HS-5 (cell line): ENCODE measurements around the gene NKX1-1.
"Not testable (repeated sequence)": the region's sequence is repeated elsewhere in the genome, so short reads cannot be mapped to it uniquely, and the experiment has no call there.

Source experiments
- DNase-seq: peaks from one replicate; pipeline ENCODE4 v3.0.0-alpha.2; 2012; ENCODE audit warnings: low read depth

The NKX1-1 gene

DNA sequence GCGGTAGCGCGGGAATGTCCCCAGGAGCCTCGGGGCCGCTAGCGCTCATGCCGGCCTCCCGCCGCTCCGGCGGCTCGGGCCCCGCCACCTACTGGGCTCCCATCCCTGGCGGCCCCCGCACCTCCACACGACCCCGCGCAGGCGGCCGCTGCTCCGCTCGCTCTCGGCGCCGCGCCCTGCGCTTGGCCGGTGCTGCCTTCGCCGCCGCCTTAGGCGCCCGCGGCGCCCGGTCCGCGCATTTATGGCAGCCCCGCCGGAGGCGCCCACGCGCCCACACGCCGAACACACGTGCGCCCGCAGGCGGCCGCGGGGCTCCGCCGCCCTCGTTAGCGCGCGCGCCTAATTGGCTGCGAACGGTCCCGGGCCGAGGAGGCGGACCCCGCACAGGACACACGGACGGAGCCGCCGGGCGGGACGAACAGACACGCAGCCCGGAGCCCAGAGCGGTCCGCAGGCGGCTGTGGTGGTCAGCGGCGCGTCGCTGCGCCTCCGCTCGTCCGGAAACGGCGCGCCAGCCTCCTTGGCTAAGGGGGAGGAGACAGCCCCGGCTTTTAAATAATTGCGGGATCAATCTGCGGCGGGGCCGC lies at the start of gene NKX1-1:
Gene NKX1-1 (minus strand): TSS at position 49 of the 587 bp plus-strand sequence. CDS start 0 bp downstream, at position 49.
- DNase-seq, result no peak

DNA sequence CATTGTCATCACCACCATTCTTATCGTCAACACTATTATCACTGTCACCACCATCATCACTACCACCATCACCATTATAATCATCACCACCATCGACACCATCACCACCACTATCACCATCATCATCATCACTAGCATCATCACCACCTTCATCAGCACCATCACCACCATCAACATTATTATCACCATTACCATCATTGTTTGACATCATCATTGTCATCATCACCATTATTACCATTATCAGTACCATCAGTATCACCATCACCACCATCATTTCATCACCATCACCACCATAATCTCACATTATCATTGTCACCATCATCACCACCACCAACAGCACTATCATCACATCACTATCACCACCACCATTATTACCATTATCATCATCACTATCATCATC lies 47.5 kb upstream of the NKX1-1 start:
- no peak for DNase-seq

DNA sequence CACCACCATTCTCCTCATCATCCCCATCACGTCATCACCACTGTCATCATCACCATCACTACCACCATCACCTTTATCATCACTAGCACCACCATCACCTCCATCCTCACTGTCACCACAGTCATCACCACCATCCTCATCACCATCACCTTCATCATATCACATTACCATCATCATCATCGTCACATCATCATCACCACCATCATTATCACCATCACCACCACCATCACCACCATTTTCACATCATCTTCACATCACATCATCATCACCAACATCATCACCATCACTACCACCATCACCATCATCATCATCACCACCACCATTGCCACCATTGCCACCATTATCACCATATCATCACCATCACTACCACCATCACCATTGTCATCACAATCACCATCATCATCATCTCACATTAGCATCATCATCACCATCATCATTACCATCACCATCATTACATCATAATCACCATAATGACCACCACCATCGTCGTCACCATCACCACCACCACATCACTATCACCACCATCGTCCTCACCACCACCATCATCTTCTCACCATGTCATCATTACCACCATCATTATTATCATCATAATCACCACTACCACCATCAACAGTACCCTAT lies 46.3 kb upstream of the NKX1-1 start:
- DNase-seq, result no peak

DNA sequence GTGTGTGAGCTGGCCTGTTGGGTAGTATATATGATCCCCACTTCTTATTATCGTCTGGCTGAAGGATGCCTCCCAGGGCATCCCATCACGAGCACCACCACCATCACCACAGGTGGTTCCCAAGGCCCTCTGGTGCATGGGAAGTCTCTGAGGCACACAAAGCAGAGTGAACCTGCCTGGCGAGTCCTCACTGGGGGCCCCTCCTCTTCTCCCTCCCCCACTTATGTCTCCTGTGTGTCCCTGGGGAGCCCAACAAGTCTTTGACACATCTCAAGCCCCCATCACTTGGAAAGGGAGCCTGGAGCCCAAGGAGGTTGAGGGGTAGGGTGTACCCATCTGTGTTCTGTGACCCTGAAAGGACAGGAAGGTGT lies 45.5 kb upstream of the NKX1-1 start:
- DNase-seq, result no peak

DNA sequence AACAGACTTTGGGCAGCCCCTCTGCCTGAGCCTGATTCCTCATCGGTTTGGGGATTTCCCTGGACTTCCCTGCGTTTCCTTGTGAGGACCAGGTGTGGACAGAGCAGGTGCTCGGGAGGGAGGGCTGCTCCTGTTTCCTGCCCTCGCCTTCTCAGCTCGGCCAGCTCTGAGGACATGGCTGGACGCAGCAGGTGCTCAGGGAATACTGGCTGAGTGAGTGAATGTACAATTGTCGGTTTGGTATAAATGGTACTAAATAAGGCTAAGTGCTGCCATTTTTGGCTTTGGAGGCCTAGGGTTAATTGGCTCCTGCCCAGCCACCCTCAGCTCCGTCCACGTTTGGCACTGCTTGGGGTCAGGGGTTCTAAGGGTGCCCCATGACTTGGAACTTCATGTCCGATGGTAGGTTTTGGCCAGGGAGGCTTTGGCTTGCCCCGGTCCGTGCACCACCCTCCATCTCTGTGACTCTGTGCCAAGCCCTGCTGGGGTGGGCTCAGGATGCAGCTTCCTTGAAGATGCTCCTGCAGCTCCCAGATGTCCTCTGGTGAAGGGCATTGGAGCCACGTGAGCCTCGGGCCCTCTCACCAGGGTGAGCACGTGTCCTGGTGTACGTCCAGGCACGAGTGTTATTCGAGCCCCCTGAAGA lies 45.0 kb upstream of the NKX1-1 start:
- no peak for DNase-seq

DNA sequence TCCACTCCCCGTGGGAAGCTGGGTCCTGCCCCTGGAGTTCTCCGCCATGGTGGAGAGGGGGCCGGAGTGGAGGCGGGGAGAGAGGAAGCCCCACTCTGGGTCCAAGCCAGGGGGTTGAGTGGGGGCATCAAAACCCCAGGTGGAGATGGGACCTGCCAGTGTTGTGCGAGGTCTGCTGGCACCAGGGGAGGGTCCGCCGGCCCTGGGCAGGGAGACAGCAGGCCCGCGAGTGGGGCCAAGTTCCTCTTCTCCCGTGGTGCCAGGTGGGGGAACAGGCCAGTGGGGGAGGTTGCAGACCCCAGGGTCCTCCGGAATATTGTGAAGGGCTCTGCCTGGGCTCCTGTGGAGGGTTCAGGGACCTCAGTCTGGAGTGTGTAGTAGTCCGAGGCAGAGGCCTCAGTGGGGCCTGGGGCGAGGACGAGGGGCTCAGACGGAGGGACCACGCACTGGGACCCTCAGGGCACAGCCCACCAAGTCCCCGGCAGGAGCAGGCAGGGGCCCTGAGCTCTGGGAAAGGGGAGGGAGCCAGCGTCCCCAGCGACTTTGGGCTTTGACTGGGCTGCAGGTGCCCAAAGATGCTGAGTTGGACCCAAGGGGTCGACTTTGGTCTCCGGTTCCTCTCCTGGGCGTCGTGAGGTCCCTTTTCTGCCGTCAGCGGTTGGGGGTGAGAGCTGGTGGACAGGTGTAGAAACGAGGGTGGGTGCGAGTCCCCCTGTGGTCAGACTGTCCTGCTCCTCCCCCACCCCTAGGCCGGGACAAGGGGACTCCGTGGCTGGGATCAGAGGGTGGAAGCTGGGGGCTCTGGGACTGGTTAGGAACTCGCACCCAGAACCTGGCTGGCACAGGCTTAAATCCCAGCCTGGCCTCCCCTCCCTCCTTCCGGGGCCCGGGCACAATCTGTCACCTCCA lies 43.8 kb upstream of the NKX1-1 start:
- DNase-seq, result no peak

DNA sequence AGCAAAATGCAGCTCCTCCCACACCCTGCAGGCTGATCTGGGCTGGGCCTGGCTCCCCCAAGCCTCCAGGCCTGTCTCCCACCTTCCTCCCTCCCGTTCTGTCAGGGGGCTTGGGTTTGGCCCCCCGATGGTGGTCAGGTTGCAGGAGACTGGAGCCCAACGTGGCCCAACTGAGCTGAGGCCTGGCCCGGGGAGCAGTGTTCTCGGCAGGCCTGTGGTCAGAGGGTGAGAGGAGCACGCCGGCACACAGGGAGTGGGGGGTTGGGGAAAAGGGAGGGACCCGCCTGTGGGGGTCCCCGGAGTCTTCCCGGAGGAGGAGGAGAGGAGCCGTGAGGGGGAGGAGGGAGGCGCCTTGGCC lies 43.2 kb upstream of the NKX1-1 start:
- DNase-seq, result no peak

DNA sequence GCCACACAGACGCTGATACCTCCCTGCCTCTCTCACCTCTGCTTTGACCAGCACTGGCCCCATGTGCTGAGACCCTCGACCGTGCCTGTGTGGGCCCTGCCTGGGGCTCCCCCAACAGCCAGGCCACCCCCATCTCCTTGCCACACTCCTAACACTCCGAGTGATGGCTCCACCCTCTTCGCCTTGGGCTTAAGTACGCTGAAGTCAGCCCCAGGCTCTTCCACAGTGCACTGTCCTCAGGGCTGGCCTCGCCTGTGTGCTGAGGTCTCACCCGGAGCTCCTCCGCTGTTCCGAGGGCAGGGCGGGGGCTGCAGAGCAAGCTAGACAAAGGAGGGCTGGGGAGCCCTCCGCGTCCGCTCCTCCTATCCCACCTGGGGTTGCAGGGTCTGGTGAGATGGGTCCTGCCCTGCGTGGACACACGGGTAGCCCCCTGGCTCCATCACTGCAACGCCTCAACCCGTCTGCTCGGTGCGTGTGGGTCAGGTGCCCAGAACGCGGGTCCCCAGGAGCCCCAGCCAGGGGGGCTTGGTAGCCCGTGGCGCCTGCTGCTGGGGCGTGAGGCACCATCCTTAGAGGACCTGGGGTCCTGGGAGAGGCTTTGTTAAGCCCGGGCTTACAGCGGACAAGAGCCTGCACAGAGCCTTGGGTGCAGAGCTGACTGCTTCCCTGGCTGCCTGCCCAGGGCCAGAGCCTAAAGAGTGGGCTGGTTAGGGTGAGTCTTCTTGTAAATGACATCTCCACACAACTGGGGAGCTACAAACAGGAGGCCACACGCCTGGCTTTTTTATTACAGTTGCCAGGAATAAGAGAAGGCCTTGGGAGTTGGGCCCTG lies 42.6 kb upstream of the NKX1-1 start:
- DNase-seq, result no peak

DNA sequence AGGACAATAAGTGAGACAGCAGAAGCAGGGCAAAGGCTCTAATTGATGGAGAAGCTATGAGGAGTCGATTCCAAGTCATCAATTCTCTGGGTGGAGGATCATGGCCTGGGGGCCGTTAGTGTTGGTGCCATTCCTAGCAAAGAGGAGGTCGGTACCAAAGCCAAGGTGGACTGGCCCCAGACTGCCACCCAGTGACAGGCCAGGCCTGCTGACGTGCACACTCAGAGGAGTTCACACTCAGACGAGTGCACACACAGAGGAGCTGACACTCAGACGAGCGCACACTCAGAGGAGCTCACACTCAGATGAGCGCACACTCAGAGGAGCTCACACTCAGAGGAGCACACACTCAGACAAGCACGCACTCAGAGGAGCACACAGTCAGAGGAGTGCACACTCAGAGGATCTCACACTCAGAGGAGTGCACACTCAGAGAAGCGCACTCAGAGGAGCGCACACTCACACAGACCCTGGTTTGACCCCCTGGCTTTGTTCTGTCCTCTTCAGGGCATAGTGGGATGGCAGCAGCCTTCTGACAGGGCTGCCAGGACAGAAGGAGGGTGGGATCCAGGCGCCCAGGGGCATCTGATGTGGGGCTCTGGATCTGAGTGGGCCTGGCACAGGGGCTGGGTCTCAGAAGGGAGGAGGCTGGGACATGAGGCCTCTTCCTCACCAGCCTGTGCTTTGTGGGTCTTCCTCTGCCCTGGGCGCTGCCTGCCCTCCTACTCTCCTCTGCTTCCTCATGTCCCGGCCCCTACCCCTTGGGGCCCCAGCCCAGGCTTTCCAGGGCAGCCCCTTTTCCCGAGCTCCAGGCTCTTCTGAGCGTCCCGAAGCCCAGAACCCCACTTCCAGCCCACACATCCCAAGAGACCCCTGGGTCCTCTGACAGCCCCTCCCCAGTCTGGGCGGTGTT lies 41.7 kb upstream of the NKX1-1 start:
- DNase-seq, result no peak

DNA sequence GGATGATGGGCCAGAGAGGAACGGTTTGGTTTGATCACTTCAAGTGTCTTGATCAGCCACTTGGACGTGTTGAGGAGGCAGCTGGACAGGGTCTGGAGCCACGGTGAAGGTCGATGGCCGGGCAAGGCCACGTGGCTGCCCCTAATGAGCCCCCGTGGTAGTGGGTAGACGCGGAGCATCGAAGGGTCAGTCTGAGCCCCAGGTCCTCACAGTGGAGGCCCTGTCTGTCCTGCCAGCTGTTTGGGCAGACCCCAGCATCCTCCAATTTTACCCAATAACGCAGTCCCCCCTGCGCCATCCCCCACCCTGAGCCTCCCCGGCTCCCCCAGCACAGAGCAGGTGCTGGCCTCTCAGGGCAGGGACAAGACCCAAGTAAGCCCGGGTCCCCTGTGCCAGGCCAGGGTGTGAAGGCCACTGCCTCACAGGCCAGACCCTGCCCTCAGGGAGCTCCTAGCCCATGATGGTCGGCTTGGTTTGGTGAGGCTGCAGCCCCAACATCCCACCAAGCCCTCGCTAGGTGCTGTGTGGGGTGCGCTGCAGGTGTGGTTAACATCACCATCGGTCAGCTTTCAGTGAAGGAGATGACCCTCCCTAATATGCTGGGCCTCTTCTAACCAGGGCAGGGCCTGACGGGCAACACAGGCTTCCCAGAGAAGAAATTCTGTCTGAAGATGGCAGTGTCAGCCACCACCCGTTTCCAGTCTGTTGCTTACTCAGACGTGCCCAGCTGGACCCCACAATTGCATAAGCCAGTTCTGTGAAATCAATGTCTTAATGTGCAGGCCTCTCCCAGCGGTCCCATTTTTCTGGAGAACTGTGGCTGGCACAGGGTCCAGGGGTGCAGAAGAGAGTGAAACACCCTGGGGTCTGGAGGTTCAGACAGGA lies 40.5 kb upstream of the NKX1-1 start:
- no peak for DNase-seq

DNA sequence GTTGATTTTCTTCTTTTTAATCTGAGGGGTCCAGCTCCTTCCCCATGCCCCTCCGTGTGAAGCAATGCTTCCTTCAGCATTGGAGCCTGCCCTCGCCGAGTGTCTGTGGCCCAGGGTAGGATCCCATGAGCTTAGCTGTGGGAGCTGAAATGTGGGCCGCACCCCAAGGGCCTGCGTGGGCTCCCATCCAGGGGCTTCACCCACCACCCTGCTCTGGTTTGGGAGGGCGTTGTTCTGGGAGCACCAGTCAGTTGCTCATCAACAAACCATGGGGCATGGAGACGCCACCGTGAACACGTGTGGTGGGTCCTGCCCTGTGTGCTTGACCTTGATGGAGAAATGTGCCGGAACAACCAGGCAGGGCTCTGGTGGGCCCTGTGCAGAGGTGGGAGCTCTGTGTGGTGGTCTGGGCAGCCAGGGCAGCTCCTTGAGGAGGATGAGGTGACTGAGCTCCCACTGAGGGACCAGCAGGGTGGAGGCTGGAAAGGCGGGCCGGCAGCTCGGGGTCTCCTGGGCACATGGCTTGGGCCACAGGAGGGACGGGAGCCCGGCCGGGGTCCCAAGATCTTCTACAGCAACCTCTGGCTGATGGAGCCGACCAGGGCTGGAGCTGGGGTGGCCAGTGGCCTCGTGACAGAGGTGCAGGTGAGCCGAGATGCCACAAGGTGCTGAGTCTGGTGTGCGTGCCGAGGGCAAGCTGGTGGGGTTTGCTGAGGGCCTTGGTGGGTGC lies 39.6 kb upstream of the NKX1-1 start:
- DNase-seq, result no peak

DNA sequence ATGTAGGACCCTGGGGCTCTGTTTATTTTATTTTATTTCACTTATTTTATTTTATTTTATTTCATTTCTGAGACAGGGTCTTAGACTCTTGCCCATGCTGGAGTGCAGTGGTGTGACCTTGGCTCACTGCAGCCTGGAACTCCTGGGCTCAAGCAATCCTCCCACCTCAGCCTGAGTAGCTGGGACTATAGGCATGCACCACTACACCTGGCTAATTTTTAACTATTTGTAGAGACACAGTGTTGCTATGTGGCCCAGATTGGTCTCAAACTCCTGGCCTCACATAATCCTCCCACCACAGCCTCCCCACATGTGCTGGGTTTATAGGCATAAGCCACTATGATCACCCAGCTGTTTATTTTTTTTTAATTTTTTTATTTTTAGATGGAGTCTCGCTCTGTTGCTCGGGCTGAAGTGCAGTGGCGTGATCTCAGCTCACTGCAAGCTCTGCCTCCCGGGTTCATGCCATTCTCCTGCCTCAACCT lies 37.5 kb upstream of the NKX1-1 start:
- DNase-seq, result not testable (repeated sequence)

DNA sequence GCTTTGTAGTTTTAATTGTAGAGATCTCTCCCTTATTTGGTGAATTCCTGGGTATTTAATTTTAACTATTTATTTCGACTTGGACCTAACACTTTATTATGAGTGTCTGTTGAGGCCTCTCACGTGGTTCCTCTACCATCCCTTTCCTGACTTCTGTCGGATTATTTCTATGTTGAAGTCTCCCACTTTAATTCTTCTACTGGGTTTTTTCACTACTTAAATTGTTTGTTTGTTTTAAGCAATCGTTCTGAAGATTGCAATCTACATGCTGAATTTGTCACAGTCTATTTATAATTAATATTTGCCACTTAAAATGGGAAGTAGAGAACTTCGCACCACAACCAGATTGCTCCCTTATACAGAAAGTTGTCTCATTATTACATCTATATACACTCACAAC lies 20.8 kb upstream of the NKX1-1 start:
- no peak for DNase-seq

DNA sequence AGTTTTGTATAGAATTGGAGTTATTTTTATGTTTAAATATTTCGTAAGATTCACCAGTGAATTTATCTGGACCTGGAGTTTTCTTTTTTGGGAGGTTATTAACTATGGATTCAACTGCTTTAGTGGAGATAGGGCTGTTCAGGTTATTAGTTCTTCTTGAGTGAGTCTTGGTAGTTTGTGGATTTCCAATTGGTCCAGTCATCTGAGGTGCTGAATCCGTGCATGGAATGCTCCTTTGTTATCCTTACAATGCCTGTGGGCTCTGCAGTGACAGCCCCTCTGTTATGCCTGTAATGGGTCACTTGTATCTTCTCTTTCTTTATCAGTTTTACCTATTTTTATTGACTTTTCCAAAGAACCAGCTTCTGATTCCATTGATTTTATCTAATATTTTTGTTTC lies 15.4 kb upstream of the NKX1-1 start:
- DNase-seq, result no peak

DNA sequence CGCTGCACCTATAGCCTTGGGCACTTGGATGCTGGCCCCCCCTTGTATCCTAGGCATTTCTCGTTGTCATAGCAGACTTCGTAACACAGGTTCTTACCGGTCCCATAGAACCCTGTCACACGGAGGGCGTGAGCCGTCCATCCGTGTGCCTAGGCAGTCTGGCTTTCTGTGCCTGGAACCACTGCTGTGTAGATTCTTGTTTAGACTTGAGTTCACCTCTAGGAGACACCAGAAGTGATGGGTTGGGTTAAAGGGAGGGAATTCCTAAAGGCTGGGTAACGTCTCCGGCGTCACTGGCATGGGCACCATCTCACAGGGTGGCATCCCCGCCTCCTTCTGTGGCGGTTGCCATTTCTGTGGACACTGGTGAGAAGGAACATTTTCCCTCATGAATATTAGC lies 13.5 kb upstream of the NKX1-1 start:
- DNase-seq, result no peak

DNA sequence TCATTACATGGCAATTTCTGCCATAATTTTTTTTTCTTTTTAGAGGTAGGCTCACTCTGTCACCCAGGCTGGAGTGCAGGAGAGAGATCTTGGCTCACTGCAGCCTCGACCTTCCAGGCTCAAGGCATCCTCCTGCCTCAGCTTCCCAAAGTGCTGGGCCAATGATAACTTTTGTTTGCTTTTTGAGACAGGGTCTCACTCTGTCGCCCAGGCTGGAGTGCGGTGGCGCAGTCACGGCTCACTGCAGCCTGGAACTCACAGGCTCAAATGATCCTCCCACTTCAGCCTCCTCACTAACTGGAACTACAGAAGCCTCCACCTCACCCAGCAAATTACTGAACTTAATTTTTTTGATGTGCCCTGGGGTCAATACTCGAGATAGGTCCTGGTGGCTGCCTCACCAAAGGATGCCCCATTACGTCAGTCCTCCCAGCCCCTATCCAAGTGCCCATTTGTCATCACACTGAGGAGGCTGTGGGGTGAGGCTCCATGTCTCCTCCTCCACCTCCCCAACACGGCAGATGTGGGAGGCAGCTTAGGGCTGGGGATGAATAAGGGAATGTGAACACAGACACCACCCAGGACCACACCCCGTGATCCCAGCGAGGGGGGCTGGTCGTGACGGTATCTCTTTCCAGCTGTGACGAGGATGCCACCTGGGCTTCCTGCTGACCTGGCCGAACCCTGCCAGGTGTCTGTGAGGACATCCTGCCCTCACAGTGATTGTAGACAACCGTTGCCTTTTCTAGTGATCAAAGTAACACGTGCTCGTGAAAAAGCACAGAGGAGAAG lies 12.4 kb upstream of the NKX1-1 start:
- no peak for DNase-seq

DNA sequence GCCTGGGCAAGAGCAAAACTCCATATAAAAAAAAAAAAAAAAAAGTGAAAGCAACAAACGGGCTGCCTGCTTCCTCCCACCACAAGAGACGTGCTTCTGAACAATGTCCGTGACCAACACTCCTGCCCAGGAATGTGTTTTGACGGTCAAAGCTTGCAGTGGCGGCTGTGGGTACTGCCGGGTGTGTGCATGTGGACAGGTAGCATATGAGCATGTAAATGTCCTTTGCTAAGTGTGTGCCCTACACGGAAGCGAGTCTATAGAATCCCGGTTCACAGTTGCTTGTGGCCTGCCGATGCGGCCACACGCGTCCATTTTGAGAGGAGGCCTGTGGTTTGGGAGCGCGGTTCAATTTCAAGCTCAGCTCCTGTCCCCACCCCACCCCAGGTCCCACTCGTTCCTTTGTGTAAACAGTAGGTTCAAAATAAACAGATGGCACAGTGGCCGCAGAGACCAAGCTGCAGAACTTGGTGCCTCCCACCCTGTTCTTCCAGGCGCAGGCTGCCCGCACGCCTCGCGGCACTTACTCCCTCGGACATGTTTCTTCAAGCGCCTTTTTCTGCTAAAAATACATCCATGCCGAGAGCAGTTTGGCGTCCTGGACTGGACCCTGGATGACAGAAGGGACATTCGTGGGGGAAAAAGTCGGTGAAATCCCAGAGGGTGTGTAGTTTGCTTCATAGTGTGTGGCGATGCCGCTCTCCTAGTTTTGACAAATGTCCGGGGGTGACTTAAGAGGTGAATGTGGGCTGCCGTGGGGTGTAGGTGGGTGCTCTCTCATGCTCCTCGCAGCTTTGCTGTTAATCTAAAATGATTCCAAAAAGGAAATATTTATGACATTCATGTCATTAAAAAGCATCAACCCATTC lies 11.5 kb upstream of the NKX1-1 start:
- no peak for DNase-seq
